Endothelial cell (in vitro differentiated cells): ENCODE data around the gene C10orf71. TPM values are rescaled to one million over a fixed set of nuclear protein-coding genes. Genes with fewer than 3 reads are reported as not detected.

Experiments used
- DNase-seq: peaks from one replicate; pipeline ENCODE4 v3.0.0; 2021; ENCODE audit warnings: low spot score
- H3K27ac Mint-ChIP-seq: one replicate; pipeline ENCODE4 v1.8.0; 2021; ENCODE audit warnings: mixed read lengths, inconsistent platforms; ENCODE audit not compliant: unreplicated experiment
- H3K27me3 Mint-ChIP-seq: one replicate; pipeline ENCODE4 v1.8.0; 2021; ENCODE audit warnings: mild to moderate bottlenecking, moderate library complexity, mixed read lengths, inconsistent platforms; ENCODE audit not compliant: unreplicated experiment
- H3K36me3 Mint-ChIP-seq: one replicate; pipeline ENCODE4 v1.8.0; 2021; ENCODE audit warnings: mild to moderate bottlenecking, low read depth, mixed read lengths, inconsistent platforms; ENCODE audit not compliant: unreplicated experiment
- H3K4me1 Mint-ChIP-seq: one replicate; pipeline ENCODE4 v1.8.0; 2021; ENCODE audit warnings: mild to moderate bottlenecking, mixed read lengths, inconsistent platforms; ENCODE audit not compliant: unreplicated experiment
- H3K4me3 Mint-ChIP-seq: one replicate; pipeline ENCODE4 v1.8.0; 2021; ENCODE audit warnings: mild to moderate bottlenecking, mixed read lengths, inconsistent platforms; ENCODE audit not compliant: unreplicated experiment
- H3K9me3 Mint-ChIP-seq: one replicate; pipeline ENCODE4 v1.8.0; 2021; ENCODE audit warnings: mixed read lengths, inconsistent platforms; ENCODE audit not compliant: unreplicated experiment
- total RNA-seq: library from RNA; stranded (reverse); fragmentation: NEBNext Ultra II Directional; extraction: Animal tissue kit (Norgen Biotek cat#: 25700); gene quantifications from one replicate; pipeline ENCODE4 v1.2.1, GENCODE V29; 2021; ENCODE audit not compliant: unreplicated experiment
- TF ChIP-seq, protein P1 (sequence below): fragments of 200-600 bp; sonication (generic); IDR thresholded peaks from one replicate; pipeline ENCODE4 v1.5.0; 2021; ENCODE audit warnings: antibody characterized with exemption; ENCODE audit not compliant: unreplicated experiment

C10orf71 gene
- total RNA-seq, 1 donor from 2014 or later: not detected

DNA sequence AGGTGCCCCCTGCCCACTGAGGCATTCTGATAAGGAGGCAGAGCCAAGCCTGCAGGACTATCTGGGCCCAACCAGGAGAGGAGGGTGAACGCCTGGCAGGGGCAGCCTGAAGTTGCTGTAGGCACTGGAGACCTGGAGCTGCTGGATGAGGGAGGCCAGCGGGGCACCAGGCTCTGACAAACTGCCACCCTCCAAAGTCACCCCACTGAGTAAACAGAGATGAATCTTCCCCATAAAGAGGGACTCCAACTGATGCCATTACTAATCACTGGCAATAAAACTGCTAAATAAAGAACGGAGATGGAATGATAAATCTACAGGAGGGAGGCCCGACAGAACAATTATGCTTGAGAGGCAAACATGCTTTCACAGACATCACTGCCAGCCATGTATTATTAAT, 52.7 kb downstream of the C10orf71 start:
- Mint-ChIP-seq H3K27ac (no peak overlapping the region), H3K4me1 (no peaks in the 10 kb centered on the region), H3K36me3 (peaks cover 7% of the 10 kb centered on the region), H3K4me3 (no peak overlapping the region), H3K9me3 (no peaks in the 10 kb centered on the region), H3K27me3 (peaks cover 10% of the 10 kb centered on the region)
- TF ChIP-seq, protein P1, sequence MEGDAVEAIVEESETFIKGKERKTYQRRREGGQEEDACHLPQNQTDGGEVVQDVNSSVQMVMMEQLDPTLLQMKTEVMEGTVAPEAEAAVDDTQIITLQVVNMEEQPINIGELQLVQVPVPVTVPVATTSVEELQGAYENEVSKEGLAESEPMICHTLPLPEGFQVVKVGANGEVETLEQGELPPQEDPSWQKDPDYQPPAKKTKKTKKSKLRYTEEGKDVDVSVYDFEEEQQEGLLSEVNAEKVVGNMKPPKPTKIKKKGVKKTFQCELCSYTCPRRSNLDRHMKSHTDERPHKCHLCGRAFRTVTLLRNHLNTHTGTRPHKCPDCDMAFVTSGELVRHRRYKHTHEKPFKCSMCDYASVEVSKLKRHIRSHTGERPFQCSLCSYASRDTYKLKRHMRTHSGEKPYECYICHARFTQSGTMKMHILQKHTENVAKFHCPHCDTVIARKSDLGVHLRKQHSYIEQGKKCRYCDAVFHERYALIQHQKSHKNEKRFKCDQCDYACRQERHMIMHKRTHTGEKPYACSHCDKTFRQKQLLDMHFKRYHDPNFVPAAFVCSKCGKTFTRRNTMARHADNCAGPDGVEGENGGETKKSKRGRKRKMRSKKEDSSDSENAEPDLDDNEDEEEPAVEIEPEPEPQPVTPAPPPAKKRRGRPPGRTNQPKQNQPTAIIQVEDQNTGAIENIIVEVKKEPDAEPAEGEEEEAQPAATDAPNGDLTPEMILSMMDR: no peak
- DNase-seq: no peak

DNA sequence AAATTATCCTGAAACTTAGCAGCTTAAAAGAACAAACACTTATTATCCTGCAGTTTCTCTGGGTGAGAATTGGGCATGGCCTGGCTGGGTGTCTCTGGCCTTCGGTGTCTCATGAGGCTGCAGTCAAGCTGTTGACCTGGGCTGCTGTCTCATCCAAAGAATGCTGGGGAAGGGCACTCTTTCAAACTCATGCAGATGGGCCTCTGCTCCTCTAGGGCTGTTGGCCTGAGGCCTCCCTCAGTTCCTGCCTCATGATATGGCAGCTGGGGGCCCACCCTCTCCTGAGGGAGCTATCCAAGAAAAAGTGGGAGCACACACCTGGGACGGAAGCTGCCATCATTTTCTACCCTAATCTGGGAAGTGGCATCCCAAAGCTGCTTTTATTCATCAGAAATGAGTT, 53.4 kb downstream of the C10orf71 start:
- TF ChIP-seq, protein P1: no peak
- Mint-ChIP-seq H3K4me1 (no peaks in the 10 kb centered on the region), H3K4me3 (no peak overlapping the region), H3K27me3 (peaks cover 10% of the 10 kb centered on the region), H3K36me3 (peaks cover 7% of the 10 kb centered on the region), H3K9me3 (no peaks in the 10 kb centered on the region), H3K27ac (no peak overlapping the region)
- no peak for DNase-seq

- H3K4me1 Mint-ChIP-seq: no peaks in the 10 kb centered on the region
- H3K27me3 Mint-ChIP-seq: peaks cover 10% of the 10 kb centered on the region
- H3K9me3 Mint-ChIP-seq: no peaks in the 10 kb centered on the region
- TF ChIP-seq, protein P1: no peak
- no peak overlapping the region for H3K4me3 Mint-ChIP-seq
- H3K36me3 Mint-ChIP-seq: peaks cover 7% of the 10 kb centered on the region
- H3K27ac Mint-ChIP-seq: no peak overlapping the region
- DNase-seq: no peak
Measured at GRCh38 chr10:49353026-49353894, 54.3 kb downstream of the C10orf71 start.

GRCh38 chr10:49353895-49354566, 55.1 kb downstream of the C10orf71 start:
- H3K4me3 Mint-ChIP-seq: no peak overlapping the region
- H3K27me3 Mint-ChIP-seq: peaks cover 10% of the 10 kb centered on the region
- H3K4me1 Mint-ChIP-seq: no peaks in the 10 kb centered on the region
- H3K27ac Mint-ChIP-seq: no peak overlapping the region
- H3K9me3 Mint-ChIP-seq: no peaks in the 10 kb centered on the region
- peaks cover 7% of the 10 kb centered on the region for H3K36me3 Mint-ChIP-seq
- no peak for DNase-seq
- TF ChIP-seq, protein P1: no peak

- DNase-seq: no peak
- Mint-ChIP-seq H3K4me1 (no peaks in the 10 kb centered on the region), H3K27me3 (peaks cover 7% of the 10 kb centered on the region), H3K4me3 (no peak overlapping the region), H3K27ac (no peak overlapping the region), H3K9me3 (no peaks in the 10 kb centered on the region), H3K36me3 (peaks cover 7% of the 10 kb centered on the region)
- TF ChIP-seq, protein P1: no peak
Measured at GRCh38 chr10:49354593-49354992, 55.6 kb downstream of the C10orf71 start.
